Measurements from ENCODE around the gene GCN1.

GCN1 gene

DNA sequence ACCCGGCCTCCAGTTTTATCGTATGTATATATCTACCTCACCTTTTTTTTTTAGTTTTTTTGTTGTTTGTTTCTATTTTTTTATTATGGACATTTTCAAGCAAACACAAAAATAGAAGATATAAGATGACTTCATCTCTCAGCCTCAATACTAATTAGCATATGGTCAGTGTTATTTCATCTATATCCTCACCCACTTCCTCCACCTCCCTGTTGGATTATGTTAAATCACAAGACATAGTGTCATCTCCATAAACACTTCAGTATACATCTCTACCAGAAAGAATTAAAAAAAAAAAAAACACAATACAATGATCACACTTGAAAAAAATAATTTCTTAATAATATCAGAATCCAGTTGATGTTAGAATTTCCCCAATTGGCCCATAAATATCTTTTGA, 112.9 kb downstream of the GCN1 start:
- no peaks in the 10 kb centered on the region for H3K4me1 ChIP-seq (ENCODE audit: control insufficient read depth in 1 of 2, insufficient read depth in 2 of 2, low read length in 2 of 2)
- H3K27ac ChIP-seq (ENCODE audit: low read length), result no peak overlapping the region
- H3K9me3 ChIP-seq (ENCODE audit: control insufficient read depth in 1 of 2, low read length in 2 of 2), result no peaks in the 10 kb centered on the region
- no peak overlapping the region for H3K4me3 ChIP-seq (ENCODE audit: low read depth in 1 of 2, low read length in 2 of 2)
- no peaks in the 10 kb centered on the region for H3K36me3 ChIP-seq (ENCODE audit: control insufficient read depth in 1 of 2, insufficient read depth in 2 of 2, low read length in 2 of 2)
- H3K27me3 ChIP-seq (ENCODE audit: low read depth, low read length), result no peaks in the 10 kb centered on the region

DNA sequence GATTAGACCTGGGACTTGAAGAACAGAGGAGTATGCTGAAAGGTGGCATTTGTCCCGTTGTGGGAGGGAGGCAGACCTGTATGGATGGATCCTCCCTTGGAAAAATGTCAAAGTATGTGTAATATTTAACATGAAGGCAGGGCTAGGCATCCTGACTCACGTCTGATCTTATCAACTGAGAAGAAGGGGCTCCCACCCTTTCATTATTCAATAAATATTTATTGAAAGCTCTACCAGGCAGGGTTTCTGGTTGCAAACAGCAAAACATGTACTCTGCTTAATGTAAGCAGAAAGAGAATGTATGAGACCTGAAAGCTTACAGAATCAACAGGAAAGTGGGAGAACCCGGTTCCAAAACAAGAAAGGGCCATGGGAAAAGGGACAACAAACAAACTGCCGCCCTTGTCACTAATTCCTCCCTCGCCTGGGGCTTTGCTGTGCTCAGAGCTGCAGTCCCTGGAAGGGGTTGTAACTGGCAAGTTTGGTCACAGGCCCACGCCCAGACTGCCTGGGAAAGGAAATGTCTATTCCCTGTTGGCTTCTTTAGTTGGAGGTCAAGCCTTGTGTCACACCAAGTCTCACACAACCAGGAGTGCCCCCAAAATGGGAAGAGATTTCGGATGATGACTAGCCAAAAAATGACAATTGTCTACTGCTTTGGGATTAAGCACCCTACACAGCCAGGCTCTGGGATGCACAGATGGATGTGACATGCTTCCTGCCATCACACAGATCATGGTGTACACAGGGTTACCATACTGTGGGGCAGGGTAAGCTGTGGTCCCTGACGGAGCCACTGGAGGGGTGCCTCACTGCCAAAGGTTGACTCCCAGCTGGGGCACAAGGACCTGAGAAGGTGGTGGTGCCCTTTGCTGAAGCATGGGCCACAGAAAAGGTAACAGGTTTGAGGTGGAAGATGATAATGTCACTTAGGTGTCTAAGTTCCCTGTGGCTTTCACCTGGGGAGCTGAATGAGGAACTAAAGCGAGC, 114.8 kb downstream of the GCN1 start:
- no peaks in the 10 kb centered on the region for H3K4me1 ChIP-seq (ENCODE audit: control insufficient read depth in 1 of 2, insufficient read depth in 2 of 2, low read length in 2 of 2)
- H3K27me3 ChIP-seq (ENCODE audit: low read depth, low read length), result no peaks in the 10 kb centered on the region
- H3K36me3 ChIP-seq (ENCODE audit: control insufficient read depth in 1 of 2, insufficient read depth in 2 of 2, low read length in 2 of 2), result no peaks in the 10 kb centered on the region
- H3K4me3 ChIP-seq (ENCODE audit: low read depth in 1 of 2, low read length in 2 of 2), result no peak overlapping the region
- H3K27ac ChIP-seq (ENCODE audit: low read length), result no peak overlapping the region
- H3K9me3 ChIP-seq (ENCODE audit: control insufficient read depth in 1 of 2, low read length in 2 of 2), result no peaks in the 10 kb centered on the region

DNA sequence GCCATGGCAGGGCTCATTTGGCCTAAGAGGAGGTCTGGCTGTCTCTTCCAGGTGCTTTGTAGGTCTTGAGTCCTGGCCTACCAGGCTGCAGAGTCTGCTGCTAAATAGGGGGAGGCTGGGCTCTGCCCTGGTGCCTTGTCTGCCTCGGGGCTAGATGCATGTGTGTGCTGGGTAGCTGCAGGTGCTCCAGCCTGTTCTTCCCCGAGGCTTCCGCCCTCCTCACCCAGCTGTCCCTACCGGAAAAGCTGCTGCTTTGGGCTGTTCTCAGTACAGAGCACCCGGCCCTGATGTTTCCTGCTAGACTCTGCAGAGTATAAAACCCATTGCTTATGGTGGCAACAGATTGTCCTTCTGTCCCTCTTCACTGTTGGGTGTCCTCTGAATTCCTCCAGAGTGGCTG, 115.6 kb downstream of the GCN1 start:
- no peaks in the 10 kb centered on the region for H3K27me3 ChIP-seq (ENCODE audit: low read depth, low read length)
- no peaks in the 10 kb centered on the region for H3K4me1 ChIP-seq (ENCODE audit: control insufficient read depth in 1 of 2, insufficient read depth in 2 of 2, low read length in 2 of 2)
- H3K9me3 ChIP-seq (ENCODE audit: control insufficient read depth in 1 of 2, low read length in 2 of 2), result no peaks in the 10 kb centered on the region
- no peak overlapping the region for H3K27ac ChIP-seq (ENCODE audit: low read length)
- no peak overlapping the region for H3K4me3 ChIP-seq (ENCODE audit: low read depth in 1 of 2, low read length in 2 of 2)
- no peaks in the 10 kb centered on the region for H3K36me3 ChIP-seq (ENCODE audit: control insufficient read depth in 1 of 2, insufficient read depth in 2 of 2, low read length in 2 of 2)

DNA sequence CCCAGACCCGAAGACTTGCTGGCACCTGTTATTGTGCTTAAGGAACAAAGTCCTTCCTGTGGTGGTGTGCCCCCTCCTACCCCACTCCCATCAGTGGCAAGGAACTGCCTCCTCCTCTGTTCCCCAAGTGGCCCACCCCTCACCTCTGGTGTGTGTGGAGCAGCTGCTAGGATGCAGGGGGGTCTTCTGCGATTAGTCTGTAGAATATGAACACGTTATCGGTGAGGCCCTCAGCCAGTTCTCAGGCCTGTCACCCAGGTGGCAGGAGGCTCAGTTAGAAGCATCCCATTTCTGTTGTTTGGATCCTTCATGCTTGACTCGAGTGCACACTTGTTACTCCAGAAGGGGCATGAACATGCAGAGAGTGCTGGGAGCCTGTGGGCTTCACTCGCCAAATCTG, 117.3 kb downstream of the GCN1 start:
- Histone ChIP-seq H3K36me3 (ENCODE audit: control insufficient read depth in 1 of 2, insufficient read depth in 2 of 2, low read length in 2 of 2) (no peaks in the 10 kb centered on the region), H3K4me1 (ENCODE audit: control insufficient read depth in 1 of 2, insufficient read depth in 2 of 2, low read length in 2 of 2) (no peaks in the 10 kb centered on the region), H3K9me3 (ENCODE audit: control insufficient read depth in 1 of 2, low read length in 2 of 2) (no peaks in the 10 kb centered on the region), H3K4me3 (ENCODE audit: low read depth in 1 of 2, low read length in 2 of 2) (no peak overlapping the region), H3K27me3 (ENCODE audit: low read depth, low read length) (no peaks in the 10 kb centered on the region), H3K27ac (ENCODE audit: low read length) (no peak overlapping the region)

All from muscle layer of duodenum (tissue), 2 donors.